Vagina (tissue), 2 donors: Measurements from ENCODE around the gene CLMP. TPM values are rescaled to one million over a fixed set of nuclear protein-coding genes. Genes with fewer than 3 reads are reported as not detected.

Source experiments
- DNase-seq, 2 donors: peaks; one replicate each; pipeline ENCODE4 v3.0.0-alpha.2; 2017; ENCODE audit errors: extremely low spot score in 2 of 2
- H3K27ac ChIP-seq: fragments of 200-600 bp; sonication (generic); one replicate; pipeline ENCODE4 v1.5.1; 2019
- H3K27me3 ChIP-seq: fragments of 200-600 bp; sonication (generic); one replicate; pipeline ENCODE4 v1.5.1; 2019
- H3K36me3 ChIP-seq, 2 donors: fragments of 200-600 bp; sonication (generic); one replicate each; pipeline ENCODE4 v1.5.1; 2017 to 2019
- H3K4me1 ChIP-seq: fragments of 200-600 bp; sonication (generic); one replicate; pipeline ENCODE4 v1.5.1; 2019
- H3K4me3 ChIP-seq, 2 donors: fragments of 200-600 bp; sonication (generic); 1 replicate in 1 of 2; 2 replicates in 1 of 2; pipeline ENCODE4 v1.5.1; 2016 to 2019
- H3K9me3 ChIP-seq: fragments of 200-600 bp; sonication (generic); one replicate; pipeline ENCODE4 v1.5.1; 2019
- CTCF ChIP-seq, 3 experiments: fragments of 450-650 bp in 2 of 3; fragments of 200-600 bp in 1 of 3; sonication (generic) in 1 of 3; IDR thresholded peaks; one replicate each; pipeline ENCODE4 v1.5.1; 2017 to 2019; ENCODE audit warnings: antibody characterized with exemption in 3 of 3, mild to moderate bottlenecking in 2 of 3, moderate library complexity in 2 of 3
- POLR2A ChIP-seq, 2 donors: fragments of 450-650 bp; IDR thresholded peaks; one replicate each; pipeline ENCODE4 v1.6.1; 2017; ENCODE audit warnings: antibody characterized with exemption in 2 of 2, mild to moderate bottlenecking in 2 of 2, moderate library complexity in 2 of 2
- POLR2AphosphoS5 ChIP-seq, 2 donors: sonication (generic); formaldehyde crosslinking; IDR thresholded peaks; one replicate each; pipeline ENCODE4 v1.9.0; 2017; ENCODE audit warnings: antibody characterized with exemption in 2 of 2, mild to moderate bottlenecking in 2 of 2, low read depth in 1 of 2; ENCODE audit not compliant: insufficient read depth in 1 of 2
- intact Hi-C: fragments of 100-400 bp; cut with DNase I; formaldehyde crosslinking; loops from one replicate; pipeline ENCODE4 v1.15.1; 2023
- total RNA-seq: library from RNA; depleted of rRNA; stranded (reverse); fragments of >200 nt; gene quantifications from one replicate; pipeline ENCODE4 v1.2.3, GENCODE V29; 2016

CLMP gene
- total RNA-seq, 1 donor from 2014 or later = 99.4 TPM

DNA sequence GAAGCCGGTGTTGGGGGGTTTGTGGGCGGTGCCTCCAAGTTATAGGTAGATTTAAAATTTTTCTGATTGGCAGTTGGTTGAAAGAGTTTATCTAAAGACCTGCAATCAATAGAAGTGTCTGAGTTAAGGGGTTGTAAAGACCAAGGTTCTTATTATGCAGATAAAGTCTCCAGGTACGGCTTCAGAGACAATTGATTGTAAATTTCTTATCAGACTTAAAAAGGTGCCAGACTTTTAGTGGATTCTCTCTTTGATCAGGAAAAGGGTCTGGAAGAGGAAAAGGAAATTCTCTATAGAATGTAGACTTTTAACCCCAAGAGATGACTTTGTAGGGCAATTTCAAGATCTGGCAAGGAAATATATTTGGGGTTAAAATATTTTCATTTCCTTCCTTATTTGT, 25.2 kb downstream of the CLMP start:
- Histone ChIP-seq H3K9me3 (no peaks in the 10 kb centered on the region), H3K4me3 (no peak overlapping the region), H3K27ac (no peak overlapping the region), H3K27me3 (no peaks in the 10 kb centered on the region), H3K36me3 (no peaks in the 10 kb centered on the region), H3K4me1 (peaks cover 33% of the 10 kb centered on the region)
- no peak for TF ChIP-seq POLR2A (IDR thresholded peaks at IDR 0.05)
- no peak for TF ChIP-seq POLR2AphosphoS5 (IDR thresholded peaks at IDR 0.05; ENCODE audit: insufficient read depth in 1 of 2, low read depth in 1 of 2)
- TF ChIP-seq CTCF (IDR thresholded peaks at IDR 0.05) = no peak
- DNase-seq = no peak
- intact Hi-C loops = no loop called here

- Histone ChIP-seq H3K27ac (peak overlapping the region; percentile 25), H3K4me1 (peaks cover 30% of the 10 kb centered on the region), H3K9me3 (no peaks in the 10 kb centered on the region), H3K36me3 (no peaks in the 10 kb centered on the region), H3K4me3 (no peak overlapping the region), H3K27me3 (no peaks in the 10 kb centered on the region)
- intact Hi-C loops = no loop called here
- TF ChIP-seq CTCF (IDR thresholded peaks at IDR 0.05) (no peak), POLR2A (IDR thresholded peaks at IDR 0.05) (no peak), POLR2AphosphoS5 (IDR thresholded peaks at IDR 0.05; ENCODE audit: insufficient read depth in 1 of 2, low read depth in 1 of 2) (no peak)
- DNase-seq = no peak
These were observed 26.0 kb downstream of the CLMP start for GRCh38 chr11:123168955-123169484.

DNA sequence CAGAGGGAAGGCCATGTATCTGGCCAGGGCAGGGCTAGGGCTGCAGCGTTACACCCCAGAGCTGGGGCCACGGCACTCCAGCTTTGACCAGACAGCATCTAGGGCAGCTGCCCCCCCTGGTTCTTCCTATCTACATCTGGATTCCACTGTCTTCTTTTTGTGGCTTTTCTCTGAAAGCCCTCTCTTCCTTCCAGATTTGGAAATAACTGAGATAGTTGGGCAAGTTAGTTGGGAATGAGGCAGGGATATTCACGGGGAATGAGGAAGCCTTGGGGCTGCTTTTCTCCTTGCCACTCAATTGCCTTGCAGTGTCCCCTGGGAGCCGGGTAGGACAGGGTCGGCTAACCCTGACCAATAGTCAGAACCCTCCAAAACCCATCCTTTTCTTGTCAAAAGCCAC, 26.8 kb downstream of the CLMP start:
- H3K27ac ChIP-seq = peak overlapping the region; percentile 34
- peaks cover 22% of the 10 kb centered on the region for H3K4me1 ChIP-seq
- no peaks in the 10 kb centered on the region for H3K36me3 ChIP-seq
- H3K9me3 ChIP-seq = no peaks in the 10 kb centered on the region
- no peak for DNase-seq
- no peaks in the 10 kb centered on the region for H3K27me3 ChIP-seq
- intact Hi-C loops = no loop called here
- no peak overlapping the region for H3K4me3 ChIP-seq
- TF ChIP-seq POLR2AphosphoS5 (IDR thresholded peaks at IDR 0.05; ENCODE audit: insufficient read depth in 1 of 2, low read depth in 1 of 2) (peak in 1 of 2 donors; percentile 21), CTCF (IDR thresholded peaks at IDR 0.05) (no peak)

GRCh38 chr11:123166071-123166559, 28.9 kb downstream of the CLMP start:
- Histone ChIP-seq H3K4me3 (no peak overlapping the region), H3K9me3 (no peaks in the 10 kb centered on the region), H3K27ac (peak overlapping the region; percentile 55), H3K4me1 (peaks cover 30% of the 10 kb centered on the region), H3K27me3 (no peaks in the 10 kb centered on the region), H3K36me3 (no peaks in the 10 kb centered on the region)
- no peak for DNase-seq
- intact Hi-C loops = no loop called here
- TF ChIP-seq POLR2AphosphoS5 (IDR thresholded peaks at IDR 0.05; ENCODE audit: insufficient read depth in 1 of 2, low read depth in 1 of 2) (peak in 1 of 2 donors; percentile 19), CTCF (IDR thresholded peaks at IDR 0.05) (no peak)

GRCh38 chr11:123164732-123165450, 30.2 kb downstream of the CLMP start:
- H3K9me3 ChIP-seq = no peaks in the 10 kb centered on the region
- TF ChIP-seq POLR2AphosphoS5 (IDR thresholded peaks at IDR 0.05; ENCODE audit: insufficient read depth in 1 of 2, low read depth in 1 of 2) (no peak), CTCF (IDR thresholded peaks at IDR 0.05) (no peak), POLR2A (IDR thresholded peaks at IDR 0.05) (no peak)
- peaks cover 34% of the 10 kb centered on the region for H3K4me1 ChIP-seq
- no peak overlapping the region for H3K4me3 ChIP-seq
- no peaks in the 10 kb centered on the region for H3K36me3 ChIP-seq
- DNase-seq = no peak
- no peaks in the 10 kb centered on the region for H3K27me3 ChIP-seq
- intact Hi-C loops = no loop called here
- H3K27ac ChIP-seq = peak overlapping the region; percentile 55
